ENCODE data around the gene INSR.

Gene INSR

DNA sequence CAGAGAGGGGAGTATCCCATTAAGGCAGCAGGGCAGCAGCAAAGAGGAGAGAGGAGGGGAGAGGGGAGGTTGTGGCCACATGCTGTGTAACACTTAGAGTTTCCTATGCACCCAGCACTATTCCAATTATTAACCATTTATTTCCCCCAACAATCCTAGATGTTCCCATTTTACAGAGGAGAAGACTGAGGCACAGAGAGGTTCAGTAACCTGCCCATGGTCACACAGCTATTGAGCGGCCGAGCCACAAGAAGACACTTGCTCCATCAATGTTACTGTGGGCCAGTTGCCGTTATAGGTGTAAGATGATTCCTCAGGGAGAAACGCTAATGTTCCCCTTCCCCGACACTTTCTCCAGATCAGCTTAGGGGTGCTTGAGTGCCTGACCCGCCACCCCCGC is 69.2 kb downstream of the INSR start:
- H3K9me3 ChIP-seq (ENCODE audit: insufficient read depth, low read length, severe bottlenecking) = no peaks in the 10 kb centered on the region
- H3K27ac ChIP-seq (ENCODE audit: low read length) = no peak overlapping the region
- H3K79me2 ChIP-seq (ENCODE audit: insufficient read depth, low read length) = peaks cover 8% of the 10 kb centered on the region
- H3K27me3 ChIP-seq (ENCODE audit: insufficient read depth, low read length, poor library complexity) = no peaks in the 10 kb centered on the region
- no peak overlapping the region for H3K9ac ChIP-seq (ENCODE audit: low read depth, low read length)
- no peak for DNase-seq
- peaks cover 17% of the 10 kb centered on the region for H3K4me1 ChIP-seq (ENCODE audit: insufficient read depth, low read length)
- TF ChIP-seq, protein P1, sequence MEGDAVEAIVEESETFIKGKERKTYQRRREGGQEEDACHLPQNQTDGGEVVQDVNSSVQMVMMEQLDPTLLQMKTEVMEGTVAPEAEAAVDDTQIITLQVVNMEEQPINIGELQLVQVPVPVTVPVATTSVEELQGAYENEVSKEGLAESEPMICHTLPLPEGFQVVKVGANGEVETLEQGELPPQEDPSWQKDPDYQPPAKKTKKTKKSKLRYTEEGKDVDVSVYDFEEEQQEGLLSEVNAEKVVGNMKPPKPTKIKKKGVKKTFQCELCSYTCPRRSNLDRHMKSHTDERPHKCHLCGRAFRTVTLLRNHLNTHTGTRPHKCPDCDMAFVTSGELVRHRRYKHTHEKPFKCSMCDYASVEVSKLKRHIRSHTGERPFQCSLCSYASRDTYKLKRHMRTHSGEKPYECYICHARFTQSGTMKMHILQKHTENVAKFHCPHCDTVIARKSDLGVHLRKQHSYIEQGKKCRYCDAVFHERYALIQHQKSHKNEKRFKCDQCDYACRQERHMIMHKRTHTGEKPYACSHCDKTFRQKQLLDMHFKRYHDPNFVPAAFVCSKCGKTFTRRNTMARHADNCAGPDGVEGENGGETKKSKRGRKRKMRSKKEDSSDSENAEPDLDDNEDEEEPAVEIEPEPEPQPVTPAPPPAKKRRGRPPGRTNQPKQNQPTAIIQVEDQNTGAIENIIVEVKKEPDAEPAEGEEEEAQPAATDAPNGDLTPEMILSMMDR (IDR thresholded peaks at IDR 0.05; ENCODE audit: borderline replicate concordance, extremely low read depth, low read length, poor library complexity, severe bottlenecking) = no peak
- no peak for TF ChIP-seq EZH2 (IDR thresholded peaks at IDR 0.05; ENCODE audit: borderline replicate concordance, low read depth, low read length, severe bottlenecking)
- H3K4me3 ChIP-seq (ENCODE audit: low read depth in 1 of 2, low read length in 2 of 2) = no peak overlapping the region
- H2AFZ ChIP-seq (ENCODE audit: low read depth, low read length) = no peak overlapping the region
- ATAC-seq (ENCODE audit: insufficient read depth, low read depth) = no peak
- H3K4me2 ChIP-seq (ENCODE audit: insufficient read depth, low read length) = no peak overlapping the region
- peaks cover 22% of the 10 kb centered on the region for H4K20me1 ChIP-seq (ENCODE audit: insufficient read depth, low read length)
- no peaks in the 10 kb centered on the region for H3K36me3 ChIP-seq (ENCODE audit: insufficient read depth, low read length)

DNA sequence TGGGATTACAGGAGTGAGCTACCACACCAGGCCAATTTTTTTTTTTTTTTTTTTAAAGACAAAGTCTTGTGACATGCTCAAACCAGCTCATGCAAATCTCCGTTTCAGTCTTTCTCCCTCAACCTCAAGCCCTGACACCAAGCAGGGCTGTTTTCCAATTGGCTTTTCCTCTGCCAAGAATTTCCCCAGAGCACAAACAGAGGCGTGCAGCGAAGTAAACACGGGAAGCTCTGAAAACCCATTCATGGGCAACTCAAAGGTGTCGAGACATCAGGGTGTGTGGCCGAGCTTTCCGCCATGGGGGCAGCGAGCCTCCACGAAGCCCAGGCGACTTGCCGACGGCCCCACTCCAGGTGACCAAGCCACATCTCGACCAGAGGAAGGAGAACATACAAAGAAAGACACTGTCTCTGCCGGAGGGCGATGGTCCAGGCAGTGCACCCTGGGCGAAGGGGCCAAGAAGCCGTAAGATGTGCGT is 70.0 kb downstream of the INSR start:
- Histone ChIP-seq H3K27ac (ENCODE audit: low read length) (no peak overlapping the region), H3K9ac (ENCODE audit: low read depth, low read length) (no peak overlapping the region), H3K4me2 (ENCODE audit: insufficient read depth, low read length) (no peak overlapping the region)

DNA sequence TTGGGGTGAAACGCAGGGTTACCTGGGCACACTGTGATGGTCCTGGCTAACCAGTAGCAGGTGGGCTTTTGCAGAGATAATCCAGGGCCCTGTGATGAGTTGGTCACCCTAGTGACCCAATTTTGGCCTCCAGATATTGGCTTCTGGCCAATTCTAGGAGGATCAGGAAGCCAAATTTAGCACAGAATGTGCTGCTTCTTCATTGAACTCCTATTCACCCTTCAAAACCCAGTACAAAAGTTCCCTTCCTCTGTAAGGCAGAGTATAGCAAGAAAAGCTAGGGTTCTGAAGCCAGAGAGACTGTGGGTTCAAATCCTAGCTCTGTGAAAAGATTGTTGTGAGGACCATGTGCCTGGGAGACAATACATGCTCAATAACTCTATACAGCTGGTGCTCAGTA is 70.8 kb downstream of the INSR start:
- TF ChIP-seq, protein P1 (IDR thresholded peaks at IDR 0.05; ENCODE audit: borderline replicate concordance, extremely low read depth, low read length, poor library complexity, severe bottlenecking) = no peak
- TF ChIP-seq EZH2 (IDR thresholded peaks at IDR 0.05; ENCODE audit: borderline replicate concordance, low read depth, low read length, severe bottlenecking) = no peak
- Histone ChIP-seq H3K4me1 (ENCODE audit: insufficient read depth, low read length) (peaks cover 17% of the 10 kb centered on the region), H3K27ac (ENCODE audit: low read length) (no peak overlapping the region), H3K36me3 (ENCODE audit: insufficient read depth, low read length) (no peaks in the 10 kb centered on the region), H3K4me3 (ENCODE audit: low read depth in 1 of 2, low read length in 2 of 2) (no peak overlapping the region), H2AFZ (ENCODE audit: low read depth, low read length) (no peak overlapping the region), H3K9ac (ENCODE audit: low read depth, low read length) (no peak overlapping the region), H4K20me1 (ENCODE audit: insufficient read depth, low read length) (peaks cover 22% of the 10 kb centered on the region), H3K4me2 (ENCODE audit: insufficient read depth, low read length) (no peak overlapping the region), H3K9me3 (ENCODE audit: insufficient read depth, low read length, severe bottlenecking) (no peaks in the 10 kb centered on the region), H3K27me3 (ENCODE audit: insufficient read depth, low read length, poor library complexity) (no peaks in the 10 kb centered on the region), H3K79me2 (ENCODE audit: insufficient read depth, low read length) (peaks cover 8% of the 10 kb centered on the region)
- ATAC-seq (ENCODE audit: insufficient read depth, low read depth) (no peak), DNase-seq (no peak)

More for the DNA sequence above, 70.0 kb downstream of the INSR start:
- no peak for ATAC-seq (ENCODE audit: insufficient read depth, low read depth)
- no peak for DNase-seq
- peaks cover 17% of the 10 kb centered on the region for H3K4me1 ChIP-seq (ENCODE audit: insufficient read depth, low read length)
- H3K9me3 ChIP-seq (ENCODE audit: insufficient read depth, low read length, severe bottlenecking) = no peaks in the 10 kb centered on the region
- no peaks in the 10 kb centered on the region for H3K27me3 ChIP-seq (ENCODE audit: insufficient read depth, low read length, poor library complexity)
- H3K36me3 ChIP-seq (ENCODE audit: insufficient read depth, low read length) = no peaks in the 10 kb centered on the region
- no peak overlapping the region for H3K4me3 ChIP-seq (ENCODE audit: low read depth in 1 of 2, low read length in 2 of 2)
- TF ChIP-seq, protein P1 (IDR thresholded peaks at IDR 0.05; ENCODE audit: borderline replicate concordance, extremely low read depth, low read length, poor library complexity, severe bottlenecking) = no peak
- TF ChIP-seq EZH2 (IDR thresholded peaks at IDR 0.05; ENCODE audit: borderline replicate concordance, low read depth, low read length, severe bottlenecking) = no peak
- no peak overlapping the region for H2AFZ ChIP-seq (ENCODE audit: low read depth, low read length)
- peaks cover 8% of the 10 kb centered on the region for H3K79me2 ChIP-seq (ENCODE audit: insufficient read depth, low read length)
- H4K20me1 ChIP-seq (ENCODE audit: insufficient read depth, low read length) = peaks cover 22% of the 10 kb centered on the region

DNA sequence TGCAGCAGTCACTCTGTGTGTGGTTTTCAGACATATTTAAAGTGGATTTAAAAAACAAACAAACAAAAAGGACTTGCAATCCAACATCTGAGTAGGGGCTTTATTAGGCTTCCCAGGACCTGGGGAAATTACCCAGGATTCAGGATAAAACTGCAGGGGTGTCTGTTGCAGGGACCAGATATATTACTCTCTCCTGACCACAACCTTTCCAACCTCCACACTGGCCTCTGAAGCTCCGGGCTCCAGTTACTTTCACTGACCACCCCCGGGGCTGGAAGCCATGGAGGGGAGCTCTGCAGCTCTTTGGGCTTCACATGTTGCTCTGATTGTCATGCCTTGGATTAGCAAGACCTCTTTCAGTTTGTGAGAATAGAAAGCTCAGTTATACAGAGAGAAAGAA is 75.2 kb downstream of the INSR start:
- H3K4me1 ChIP-seq (ENCODE audit: insufficient read depth, low read length) = no peaks in the 10 kb centered on the region
- no peaks in the 10 kb centered on the region for H3K27me3 ChIP-seq (ENCODE audit: insufficient read depth, low read length, poor library complexity)
- DNase-seq (no peak), ATAC-seq (ENCODE audit: insufficient read depth, low read depth) (no peak)
- TF ChIP-seq EZH2 (IDR thresholded peaks at IDR 0.05; ENCODE audit: borderline replicate concordance, low read depth, low read length, severe bottlenecking) = no peak
- TF ChIP-seq, protein P1 (IDR thresholded peaks at IDR 0.05; ENCODE audit: borderline replicate concordance, extremely low read depth, low read length, poor library complexity, severe bottlenecking) = no peak
- H2AFZ ChIP-seq (ENCODE audit: low read depth, low read length) = no peak overlapping the region
- H3K79me2 ChIP-seq (ENCODE audit: insufficient read depth, low read length) = 0 out of 2 replicates have a peak, but pooled peaks cover 1% of the 10 kb centered on the region
- no peak overlapping the region for H3K4me3 ChIP-seq (ENCODE audit: low read depth in 1 of 2, low read length in 2 of 2)
- H3K27ac ChIP-seq (ENCODE audit: low read length) = no peak overlapping the region
- no peaks in the 10 kb centered on the region for H3K36me3 ChIP-seq (ENCODE audit: insufficient read depth, low read length)
- no peak overlapping the region for H3K9ac ChIP-seq (ENCODE audit: low read depth, low read length)
- H3K9me3 ChIP-seq (ENCODE audit: insufficient read depth, low read length, severe bottlenecking) = no peaks in the 10 kb centered on the region
- no peak overlapping the region for H3K4me2 ChIP-seq (ENCODE audit: insufficient read depth, low read length)
- peaks cover 18% of the 10 kb centered on the region for H4K20me1 ChIP-seq (ENCODE audit: insufficient read depth, low read length)

Data from DND-41 (cell line).